ENCODE results near the gene RAB11FIP3. TPM values are rescaled to one million over a fixed set of nuclear protein-coding genes. Genes with fewer than 3 reads are reported as not detected.

The RAB11FIP3 gene
- total and polyA plus RNA-seq, 11 donors: 19.3 to 39.9 (median 31.9) TPM

- intact Hi-C loops (cut with DNase I): loop anchor here in 3 of 10 donors (2.0 to 10.0 kb wide), 3 partner anchors 15 to 267 kb away; partner anchors contain the start of gene RHOT2 (in 2 of the 3)
- DNase-seq: peak in 4 of 5 donors; percentile 72 to 86 (median 75)
- Histone ChIP-seq H3K27ac (peak overlapping the region; percentile 3 to 92 (median 77)), H3K36me3 (peaks cover 0 to 5% (median 0%) of the 10 kb centered on the region in 9 donors), H3K4me1 (peaks cover 0 to 41% (median 17%) of the 10 kb centered on the region in 12 donors), H3K9me3 (no peaks in the 10 kb centered on the region), H3K27me3 (no peaks in the 10 kb centered on the region), H3K4me3 (peak overlapping the region in 8 of 12 donors; percentile 50 to 92 (median 70))
- ATAC-seq: peak; percentile 31 to 73 (median 43)
- TF ChIP-seq POLR2A (IDR thresholded peaks at IDR 0.05): no peak
- TF ChIP-seq, protein P1, sequence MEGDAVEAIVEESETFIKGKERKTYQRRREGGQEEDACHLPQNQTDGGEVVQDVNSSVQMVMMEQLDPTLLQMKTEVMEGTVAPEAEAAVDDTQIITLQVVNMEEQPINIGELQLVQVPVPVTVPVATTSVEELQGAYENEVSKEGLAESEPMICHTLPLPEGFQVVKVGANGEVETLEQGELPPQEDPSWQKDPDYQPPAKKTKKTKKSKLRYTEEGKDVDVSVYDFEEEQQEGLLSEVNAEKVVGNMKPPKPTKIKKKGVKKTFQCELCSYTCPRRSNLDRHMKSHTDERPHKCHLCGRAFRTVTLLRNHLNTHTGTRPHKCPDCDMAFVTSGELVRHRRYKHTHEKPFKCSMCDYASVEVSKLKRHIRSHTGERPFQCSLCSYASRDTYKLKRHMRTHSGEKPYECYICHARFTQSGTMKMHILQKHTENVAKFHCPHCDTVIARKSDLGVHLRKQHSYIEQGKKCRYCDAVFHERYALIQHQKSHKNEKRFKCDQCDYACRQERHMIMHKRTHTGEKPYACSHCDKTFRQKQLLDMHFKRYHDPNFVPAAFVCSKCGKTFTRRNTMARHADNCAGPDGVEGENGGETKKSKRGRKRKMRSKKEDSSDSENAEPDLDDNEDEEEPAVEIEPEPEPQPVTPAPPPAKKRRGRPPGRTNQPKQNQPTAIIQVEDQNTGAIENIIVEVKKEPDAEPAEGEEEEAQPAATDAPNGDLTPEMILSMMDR (IDR thresholded peaks at IDR 0.05): peak in 9 of 12 donors; percentile 13 to 49 (median 38)
- 14 to 24% (median 19%) methylated on average over 14 to 29 of the region's 29 CpGs for WGBS, 4 donors
Observed at GRCh38 chr16:397736-398332, 27.6 kb upstream of the RAB11FIP3 start.

GRCh38 chr16:398561-399339 is 26.7 kb upstream of the RAB11FIP3 start:
- DNase-seq (no peak), ATAC-seq (no peak)
- Histone ChIP-seq H3K9me3 (no peaks in the 10 kb centered on the region), H3K27me3 (no peaks in the 10 kb centered on the region), H3K4me1 (peaks cover 0 to 41% (median 17%) of the 10 kb centered on the region in 12 donors), H3K27ac (peak overlapping the region in 6 of 12 donors; percentile 78 to 92 (median 84)), H3K36me3 (peaks cover 0 to 5% (median 0%) of the 10 kb centered on the region in 9 donors), H3K4me3 (peak overlapping the region in 1 of 12 donors; percentile 87)
- intact Hi-C loops (cut with DNase I): loop anchor here in 3 of 10 donors (10.0 kb wide), 2 partner anchors 86 to 266 kb away; partner anchors contain the start of gene RHOT2 (in 2 of the 3)
- TF ChIP-seq, protein P1 (IDR thresholded peaks at IDR 0.05): no peak
- no peak for TF ChIP-seq POLR2A (IDR thresholded peaks at IDR 0.05)
- 82 to 85% (median 84%) methylated on average over 22 to 24 of the region's 24 CpGs for WGBS, 4 donors

DNA sequence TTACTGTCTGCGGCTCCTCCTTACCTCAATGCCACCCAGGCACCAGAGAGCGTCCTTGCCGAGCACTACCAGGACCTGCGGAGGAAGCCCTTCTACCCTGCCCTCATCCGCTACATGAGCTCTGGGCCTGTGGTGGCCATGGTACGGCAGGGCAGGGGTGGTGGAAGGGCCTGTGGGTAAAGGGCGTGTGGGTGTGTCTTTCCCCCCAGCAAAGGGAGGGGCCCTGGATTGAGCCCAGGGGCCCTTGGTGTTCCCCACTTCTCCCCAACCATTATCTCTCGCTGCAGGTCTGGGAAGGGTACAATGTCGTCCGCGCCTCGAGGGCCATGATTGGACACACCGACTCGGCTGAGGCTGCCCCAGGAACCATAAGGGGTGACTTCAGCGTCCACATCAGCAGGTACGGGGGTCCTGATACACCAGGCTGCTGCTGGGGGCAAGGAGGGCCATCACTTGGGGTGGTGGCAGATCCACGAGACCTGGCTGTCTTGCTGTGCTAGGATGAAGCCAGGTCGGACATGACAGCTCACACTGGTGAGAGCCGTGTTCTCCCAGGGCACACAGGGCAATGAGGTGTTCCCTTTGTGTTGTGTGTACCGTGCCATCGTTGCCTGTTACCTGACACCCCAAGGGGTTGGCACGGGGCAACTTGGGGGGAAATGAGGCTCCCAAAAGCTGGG is 26.0 kb upstream of the RAB11FIP3 start:
- ATAC-seq (no peak), DNase-seq (no peak)
- Histone ChIP-seq H3K27ac (no peak overlapping the region), H3K4me1 (peaks cover 0 to 41% (median 17%) of the 10 kb centered on the region in 12 donors), H3K27me3 (no peaks in the 10 kb centered on the region), H3K4me3 (no peak overlapping the region), H3K36me3 (peaks cover 0 to 5% (median 0%) of the 10 kb centered on the region in 9 donors), H3K9me3 (no peaks in the 10 kb centered on the region)
- 54 to 88% (median 84%) methylated on average over 4 to 22 of the region's 22 CpGs for WGBS, 4 donors
- intact Hi-C loops (cut with DNase I): loop anchor here in 3 of 10 donors (10.0 kb wide), 2 partner anchors 85 to 265 kb away; partner anchors contain the start of gene RHOT2 (in 2 of the 3)
- TF ChIP-seq, protein P1 (IDR thresholded peaks at IDR 0.05): no peak
- TF ChIP-seq POLR2A (IDR thresholded peaks at IDR 0.05): no peak

Measured in heart left ventricle (tissue), 16 donors.